Measurements from ENCODE around the gene GAS2L2.

- TF ChIP-seq CTCF (conservative IDR thresholded peaks at IDR 0.05 in 1 of 2, IDR thresholded peaks at IDR 0.05 in 1 of 2; ENCODE audit: extremely low read depth in 1 of 2, insufficient read depth in 1 of 2, low read depth in 1 of 2, low read length in 2 of 2) = no peak
- no peak for TF ChIP-seq EZH2 (IDR thresholded peaks at IDR 0.05; ENCODE audit: borderline replicate concordance, low read length)
These were observed 13.4 kb upstream of the GAS2L2 start for GRCh38 chr17:35766489-35766877.
